Ovary (tissue), 9 donors: Measurements from ENCODE around the gene ARL6IP5. TPM values are rescaled to one million over a fixed set of nuclear protein-coding genes. Genes with fewer than 3 reads are reported as not detected.

Experiments used
- DNase-seq, 5 donors: peaks; one replicate each; pipeline ENCODE4 v3.0.0-alpha.2; 2019 to 2020
- H3K27ac ChIP-seq, 2 donors: fragments of 200-600 bp; one replicate each; pipeline versions ENCODE4 v1.5.1 to v1.8.0; 2019 to 2022
- H3K27me3 ChIP-seq: fragments of 200-600 bp; one replicate; pipeline ENCODE4 v1.8.0; 2022
- H3K36me3 ChIP-seq: fragments of 200-600 bp; sonication (generic); one replicate; pipeline ENCODE4 v1.5.1; 2019
- H3K4me1 ChIP-seq: one replicate; pipeline ENCODE4 v1.8.1; 2013; ENCODE audit warnings: mild to moderate bottlenecking, moderate library complexity; ENCODE audit not compliant: insufficient read depth
- H3K4me3 ChIP-seq: fragments of 200-600 bp; sonication (generic); one replicate; pipeline ENCODE4 v1.5.1; 2017
- H3K9me3 ChIP-seq, 2 donors: fragments of 200-600 bp in 1 of 2; sonication (generic) in 1 of 2; one replicate each; pipeline versions ENCODE4 v1.5.1 to v1.8.1; 2013 to 2019; ENCODE audit warnings: mild to moderate bottlenecking in 1 of 2, moderate library complexity in 1 of 2
- CTCF ChIP-seq, 3 donors: fragments of 450-650 bp in 2 of 3; fragments of 200-600 bp in 1 of 3; IDR thresholded peaks; one replicate each; pipeline versions ENCODE4 v1.5.1 to v1.8.0; 2016 to 2022; ENCODE audit warnings: antibody characterized with exemption in 3 of 3, mild to moderate bottlenecking in 1 of 3
- EP300 ChIP-seq: sonication (generic); formaldehyde crosslinking; IDR thresholded peaks from one replicate; pipeline ENCODE4 v1.6.1; 2017; ENCODE audit warnings: antibody characterized with exemption
- POLR2A ChIP-seq: fragments of 450-650 bp; IDR thresholded peaks from one replicate; pipeline ENCODE4 v1.6.1; 2017; ENCODE audit warnings: antibody characterized with exemption, mild to moderate bottlenecking, moderate library complexity
- WGBS, 3 donors: extraction: QIAGEN DNeasy Blood & Tissue Kit in 1 of 3; methylation state at CpG; one replicate each; pipeline versions ENCODE4 v1.1.5 to v1.1.7; 2013 to 2017; 5-methylcytosine and 5-hydroxymethylcytosine counted together
- intact Hi-C, 4 donors: fragments of 100-400 bp; cut with DNase I; formaldehyde crosslinking; loops; one replicate each; pipeline versions ENCODE4 v1.11.0 to v1.15.1; 2022 to 2023
- polyA plus RNA-seq, 2 donors: library from polyadenylated mRNA; stranded (reverse); fragments of 200-250 nt in 1 of 2; fragments of 350-450 nt in 1 of 2; fragmentation: Illumina TruSeq in 1 of 2; extraction: RNeasy Lipid Tissue Mini Kit (QIAGEN cat#74804) in 1 of 2; gene quantifications; one replicate each; pipeline ENCODE4 v1.2.3, GENCODE V29; 2013 to 2014
- total RNA-seq, 7 donors: library from RNA; depleted of rRNA in 2 of 7; stranded (reverse); fragments of >200 nt in 2 of 7; fragmentation: NEBNext Ultra II Directional in 3 of 7; extraction: Animal tissue kit (Norgen Biotek cat#: 25700) in 3 of 7; gene quantifications; one replicate each; pipeline versions ENCODE4 v1.1.0 to v1.2.4, GENCODE V29; 2016 to 2023
- donor health status: DM: no; HTN: no; CAD: no; lungs with moderate emphysema.
- donor health status: DM: no; HTN: no; CAD: no.
- donor health status: Bipolar disorder and iron deficiency.
- donor health status: DM: yes; HTN: yes; CAD: no.
- donor health status: DM: no; HTN: no; CAD: no.
- donor health status: DM: yes; HTN: yes; CAD: no.

The ARL6IP5 gene
- total and polyA plus RNA-seq, 9 donors, result 59.0 to 197 (median 78.4) TPM

- intact Hi-C loops, result no loop called here
- TF ChIP-seq POLR2A, result no peak
- Histone ChIP-seq H3K4me1 (no peaks in the 10 kb centered on the region), H3K36me3 (no peaks in the 10 kb centered on the region), H3K27ac (no peak overlapping the region), H3K9me3 (no peaks in the 10 kb centered on the region), H3K4me3 (no peak overlapping the region), H3K27me3 (no peaks in the 10 kb centered on the region)
- no peak for DNase-seq
- 58 to 76% (median 61%) methylated on average over 4 of the region's 4 CpGs for WGBS, 3 donors
These were observed 58.2 kb downstream of the ARL6IP5 start for GRCh38 chr3:69142797-69143454.

- no peaks in the 10 kb centered on the region for H3K4me1 ChIP-seq
- no peaks in the 10 kb centered on the region for H3K27me3 ChIP-seq
- no peaks in the 10 kb centered on the region for H3K9me3 ChIP-seq
- H3K4me3 ChIP-seq, result no peak overlapping the region
- intact Hi-C loops, result no loop called here
- TF ChIP-seq POLR2A (no peak), CTCF (IDR thresholded peaks at IDR 0.05) (no peak), EP300 (no peak)
- no peaks in the 10 kb centered on the region for H3K36me3 ChIP-seq
- no peak overlapping the region for H3K27ac ChIP-seq
- no peak for DNase-seq
- WGBS, 3 donors, result 90 to 91% (median 90%) methylated on average over 3 of the region's 3 CpGs
These were observed 58.9 kb downstream of the ARL6IP5 start for GRCh38 chr3:69143612-69144011.

GRCh38 chr3:69144631-69145245 is 60.0 kb downstream of the ARL6IP5 start:
- Histone ChIP-seq H3K27ac (no peak overlapping the region), H3K36me3 (no peaks in the 10 kb centered on the region), H3K9me3 (no peaks in the 10 kb centered on the region), H3K4me3 (no peak overlapping the region), H3K4me1 (no peaks in the 10 kb centered on the region), H3K27me3 (no peaks in the 10 kb centered on the region)
- WGBS, 3 donors, result 64 to 72% (median 69%) methylated on average over 3 of the region's 3 CpGs
- intact Hi-C loops, result no loop called here
- DNase-seq, result no peak
- TF ChIP-seq POLR2A (no peak), EP300 (no peak), CTCF (IDR thresholded peaks at IDR 0.05) (no peak)

- Histone ChIP-seq H3K27ac (no peak overlapping the region), H3K27me3 (no peaks in the 10 kb centered on the region), H3K4me3 (no peak overlapping the region), H3K9me3 (no peaks in the 10 kb centered on the region), H3K4me1 (no peaks in the 10 kb centered on the region), H3K36me3 (no peaks in the 10 kb centered on the region)
- DNase-seq, result no peak
- TF ChIP-seq CTCF (IDR thresholded peaks at IDR 0.05) (no peak), POLR2A (no peak), EP300 (no peak)
- intact Hi-C loops, result no loop called here
These were observed 61.0 kb downstream of the ARL6IP5 start for GRCh38 chr3:69145688-69146087.

GRCh38 chr3:69149586-69149985 is 64.8 kb downstream of the ARL6IP5 start:
- no peaks in the 10 kb centered on the region for H3K4me1 ChIP-seq
- H3K9me3 ChIP-seq, result no peaks in the 10 kb centered on the region
- intact Hi-C loops, result no loop called here
- no peak overlapping the region for H3K27ac ChIP-seq
- no peaks in the 10 kb centered on the region for H3K27me3 ChIP-seq
- no peak overlapping the region for H3K4me3 ChIP-seq
- TF ChIP-seq CTCF (IDR thresholded peaks at IDR 0.05) (no peak), POLR2A (no peak), EP300 (no peak)
- WGBS, 3 donors, result 79 to 87% (median 83%) methylated on average over 3 of the region's 3 CpGs
- DNase-seq, result no peak
- H3K36me3 ChIP-seq, result no peaks in the 10 kb centered on the region
